ENCODE data around the gene ANAPC7.

ANAPC7 gene

DNA sequence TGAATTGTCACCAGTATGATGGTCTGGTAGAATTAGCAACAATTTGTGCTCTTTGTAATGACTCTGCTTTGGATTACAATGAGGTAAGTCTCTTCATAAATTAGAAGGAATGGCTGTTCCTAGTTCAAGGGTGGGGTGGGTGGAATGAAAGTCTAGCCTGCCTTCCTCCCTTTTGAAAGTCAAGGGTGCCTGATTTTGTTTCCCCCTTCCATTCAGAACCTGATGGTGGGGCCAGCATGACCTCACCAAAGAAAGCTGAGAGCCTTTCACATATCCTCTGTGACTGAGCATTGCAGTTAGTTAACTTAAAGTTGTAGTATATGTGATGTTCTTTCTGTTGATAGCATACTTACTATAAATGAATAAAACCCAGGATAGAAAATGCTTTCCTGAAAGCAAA is 70.3 kb downstream of the ANAPC7 start:
- Histone ChIP-seq H3K9ac (ENCODE audit: low read length) (no peak overlapping the region), H3K27ac (ENCODE audit: low read length) (no peak overlapping the region), H3K4me3 (ENCODE audit: low read length) (no peak overlapping the region), H3K9me3 (ENCODE audit: control insufficient read depth, low read depth, low read length) (no peaks in the 10 kb centered on the region), H3K27me3 (ENCODE audit: control insufficient read depth, insufficient read depth, low read length) (no peaks in the 10 kb centered on the region), H3K4me1 (ENCODE audit: control insufficient read depth, low read depth, low read length) (no peaks in the 10 kb centered on the region), H3K36me3 (ENCODE audit: control insufficient read depth, low read depth, low read length) (peaks cover 90% of the 10 kb centered on the region)

DNA sequence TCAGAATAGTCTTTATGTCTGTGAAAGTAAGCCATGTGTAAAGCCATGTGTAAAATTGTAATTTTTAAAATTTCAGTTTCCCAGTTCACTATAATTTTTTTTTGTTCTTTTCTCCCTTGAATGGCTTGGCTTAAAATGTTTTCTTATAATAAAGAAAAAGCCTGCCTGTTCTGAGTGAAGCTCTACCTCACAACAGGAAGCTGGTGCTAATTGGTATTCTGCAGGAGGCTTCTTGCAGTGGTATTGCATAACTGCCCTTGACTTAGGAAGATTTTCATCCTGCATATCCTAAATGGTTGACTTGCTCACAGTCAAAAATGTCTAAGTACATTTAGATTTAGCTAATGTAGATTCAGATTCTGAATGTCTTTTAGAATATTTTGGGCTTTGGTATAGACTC is 73.0 kb downstream of the ANAPC7 start:
- Histone ChIP-seq H3K4me3 (ENCODE audit: low read length) (no peak overlapping the region), H3K27ac (ENCODE audit: low read length) (no peak overlapping the region), H3K9me3 (ENCODE audit: control insufficient read depth, low read depth, low read length) (no peaks in the 10 kb centered on the region), H3K4me1 (ENCODE audit: control insufficient read depth, low read depth, low read length) (no peaks in the 10 kb centered on the region), H3K9ac (ENCODE audit: low read length) (no peak overlapping the region), H3K36me3 (ENCODE audit: control insufficient read depth, low read depth, low read length) (peaks cover 87% of the 10 kb centered on the region), H3K27me3 (ENCODE audit: control insufficient read depth, insufficient read depth, low read length) (no peaks in the 10 kb centered on the region)

DNA sequence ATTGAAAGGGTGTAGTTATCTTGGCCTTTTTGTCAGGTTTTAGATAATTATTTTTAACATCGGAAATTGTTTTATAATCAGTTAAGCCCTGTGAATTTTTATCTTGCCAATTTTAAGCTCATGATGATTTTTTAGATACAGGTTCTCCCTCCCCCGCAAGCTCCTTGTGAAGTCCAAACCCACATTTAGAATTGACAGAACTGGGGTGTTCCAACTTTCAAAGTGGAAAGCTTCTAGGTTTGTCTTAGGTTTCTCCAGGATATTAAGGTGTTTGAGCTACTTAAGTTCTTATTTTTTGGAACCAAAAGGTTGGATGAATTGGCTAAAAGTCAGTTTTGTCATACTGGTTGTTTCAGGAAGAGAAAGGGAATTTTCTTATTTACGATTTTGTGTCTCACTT is 73.4 kb downstream of the ANAPC7 start:
- no peak overlapping the region for H3K9ac ChIP-seq (ENCODE audit: low read length)
- no peak overlapping the region for H3K27ac ChIP-seq (ENCODE audit: low read length)

DNA sequence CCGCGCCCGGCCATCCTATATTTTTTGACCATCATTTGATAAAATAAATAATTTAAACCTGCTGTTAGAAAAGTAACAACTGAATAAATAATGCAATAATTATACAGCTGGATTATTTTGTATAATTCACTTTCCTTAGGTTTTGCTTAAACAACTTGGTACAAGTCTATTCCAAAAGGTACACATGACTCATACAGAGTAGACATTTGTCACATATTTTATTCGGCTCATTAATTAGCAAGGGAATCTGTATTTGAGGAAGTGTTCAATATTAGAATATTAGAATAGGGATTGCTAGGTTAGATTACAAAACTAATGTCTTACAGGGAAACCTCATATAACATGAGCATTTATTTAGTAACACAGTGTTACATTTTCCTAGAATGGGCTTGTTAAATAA is 73.8 kb downstream of the ANAPC7 start:
- no peaks in the 10 kb centered on the region for H3K9me3 ChIP-seq (ENCODE audit: control insufficient read depth, low read depth, low read length)
- no peaks in the 10 kb centered on the region for H3K27me3 ChIP-seq (ENCODE audit: control insufficient read depth, insufficient read depth, low read length)
- no peak overlapping the region for H3K27ac ChIP-seq (ENCODE audit: low read length)
- no peak overlapping the region for H3K4me3 ChIP-seq (ENCODE audit: low read length)
- peaks cover 83% of the 10 kb centered on the region for H3K36me3 ChIP-seq (ENCODE audit: control insufficient read depth, low read depth, low read length)
- no peak overlapping the region for H3K9ac ChIP-seq (ENCODE audit: low read length)
- no peaks in the 10 kb centered on the region for H3K4me1 ChIP-seq (ENCODE audit: control insufficient read depth, low read depth, low read length)

More for the DNA sequence above, 73.4 kb downstream of the ANAPC7 start:
- H3K4me3 ChIP-seq (ENCODE audit: low read length), result no peak overlapping the region
- peaks cover 87% of the 10 kb centered on the region for H3K36me3 ChIP-seq (ENCODE audit: control insufficient read depth, low read depth, low read length)
- H3K27me3 ChIP-seq (ENCODE audit: control insufficient read depth, insufficient read depth, low read length), result no peaks in the 10 kb centered on the region
- H3K9me3 ChIP-seq (ENCODE audit: control insufficient read depth, low read depth, low read length), result no peaks in the 10 kb centered on the region
- no peaks in the 10 kb centered on the region for H3K4me1 ChIP-seq (ENCODE audit: control insufficient read depth, low read depth, low read length)

All from iPS-18a (cell line).